Karpas-422 (cell line): ENCODE data around the gene GPR137. TPM values are rescaled to one million over a fixed set of nuclear protein-coding genes. Genes with fewer than 3 reads are reported as not detected.
"Not testable (repeated sequence)": the region's sequence is repeated elsewhere in the genome, so short reads cannot be mapped to it uniquely, and the experiment has no call there.

Experiments
- DNase-seq: peaks from one replicate; pipeline ENCODE4 v3.0.0-alpha.2; 2015
- H2AFZ ChIP-seq: fragments of 200-600 bp; sonication (generic); 2 replicates; pipeline ENCODE4 v1.6.1; 2014; ENCODE audit warnings: antibody characterized with exemption, low read length, mixed read lengths
- H3K27ac ChIP-seq: fragments of 200-600 bp; sonication (generic); 2 replicates; pipeline ENCODE4 v1.5.1; 2014; ENCODE audit warnings: mild to moderate bottlenecking, low read length, moderate library complexity
- H3K27me3 ChIP-seq: fragments of 200-600 bp; sonication (generic); 2 replicates; pipeline ENCODE4 v1.6.1; 2014; ENCODE audit warnings: low read length, mixed read lengths
- H3K36me3 ChIP-seq: fragments of 200-600 bp; sonication (generic); 2 replicates; pipeline ENCODE4 v1.6.1; 2014; ENCODE audit warnings: low read length, mixed read lengths; ENCODE audit not compliant: insufficient read depth
- H3K4me1 ChIP-seq: fragments of 200-600 bp; sonication (generic); 2 replicates; pipeline ENCODE4 v1.6.1; 2014; ENCODE audit warnings: mild to moderate bottlenecking, low read length, mixed read lengths
- H3K4me2 ChIP-seq: fragments of 200-600 bp; sonication (generic); 2 replicates; pipeline ENCODE4 v1.6.1; 2014; ENCODE audit warnings: low read length, low read depth, mild to moderate bottlenecking; ENCODE audit not compliant: poor library complexity, severe bottlenecking
- H3K4me3 ChIP-seq: fragments of 200-600 bp; sonication (generic); 2 replicates; pipeline ENCODE4 v1.5.1; 2014; ENCODE audit warnings: mild to moderate bottlenecking, antibody characterized with exemption, low read length, mixed read lengths
- H3K79me2 ChIP-seq: fragments of 200-600 bp; sonication (generic); 2 replicates; pipeline ENCODE4 v1.6.1; 2014; ENCODE audit warnings: mild to moderate bottlenecking, low read length, mixed read lengths
- H3K9ac ChIP-seq: fragments of 200-600 bp; sonication (generic); 2 replicates; pipeline ENCODE4 v1.6.0; 2014; ENCODE audit warnings: low read length
- H3K9me2 ChIP-seq: fragments of 200-600 bp; sonication (generic), shearing (Covaris generic); replicated peaks from 2 replicates; pipeline ENCODE4 v1.6.0; 2014; ENCODE audit warnings: mild to moderate bottlenecking, low read length, moderate library complexity; ENCODE audit not compliant: insufficient read depth
- H3K9me3 ChIP-seq: fragments of 300-700, 200-600 bp; sonication (generic); 2 replicates; pipeline ENCODE4 v1.6.1; 2014; ENCODE audit warnings: low read length, mixed read lengths
- H4K20me1 ChIP-seq: fragments of 200-600 bp; sonication (generic); 2 replicates; pipeline ENCODE4 v1.6.1; 2014; ENCODE audit warnings: mild to moderate bottlenecking, antibody characterized with exemption, low read length, low read depth; ENCODE audit not compliant: insufficient read depth
- total RNA-seq: library from RNA; depleted of rRNA; stranded (reverse); fragments of >200 nt; shearing (Covaris generic); gene quantifications from 2 replicates; pipeline ENCODE4 v1.2.3, GENCODE V29; 2014; ENCODE audit warnings: low replicate concordance

The GPR137 gene
- total RNA-seq, 1 experiment from 2014 or later, result 10.8 TPM

- no peak overlapping the region for H3K4me3 ChIP-seq
- H3K79me2 ChIP-seq, result peaks cover 14% of the 10 kb centered on the region
- DNase-seq, result no peak
- no peaks in the 10 kb centered on the region for H3K27me3 ChIP-seq
- H3K9ac ChIP-seq, result no peak overlapping the region
- no peaks in the 10 kb centered on the region for H3K9me2 ChIP-seq
- H3K4me1 ChIP-seq, result peaks cover 21% of the 10 kb centered on the region
- H3K9me3 ChIP-seq, result no peaks in the 10 kb centered on the region
- H3K36me3 ChIP-seq, result peaks cover 7% of the 10 kb centered on the region; the same call in 1 of the 2 replicates
- H4K20me1 ChIP-seq, result 0 out of 2 replicates have a peak, but pooled peaks cover under 1% of the 10 kb centered on the region
- no peak overlapping the region for H2AFZ ChIP-seq
- H3K27ac ChIP-seq, result no peak overlapping the region
- no peak overlapping the region for H3K4me2 ChIP-seq
Measured at GRCh38 chr11:64320556-64320955, 34.9 kb downstream of the GPR137 start.

DNA sequence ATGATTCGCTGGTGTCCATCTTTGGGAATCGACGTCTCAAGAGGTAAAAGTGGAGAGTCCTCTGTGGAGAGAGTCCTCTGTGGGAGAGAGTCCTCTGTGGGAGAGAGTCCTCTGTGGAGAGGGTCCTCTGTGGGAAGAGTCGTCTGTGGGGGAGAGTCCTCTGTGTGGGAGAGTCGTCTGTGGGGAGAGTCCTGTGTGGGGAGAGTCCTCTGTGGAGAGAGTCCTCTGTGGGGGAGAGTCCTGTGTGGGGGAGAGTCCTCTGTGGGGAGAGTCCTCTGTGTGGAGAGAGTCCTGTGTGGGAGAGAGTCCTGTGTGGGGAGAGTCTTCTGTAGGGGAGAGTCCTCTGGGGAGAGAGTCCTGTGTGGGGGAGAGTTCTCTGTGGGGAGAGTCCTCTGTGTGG is 35.4 kb downstream of the GPR137 start:
- Histone ChIP-seq H3K79me2 (peaks cover 14% of the 10 kb centered on the region), H3K27ac (no peak overlapping the region), H3K4me1 (peaks cover 16% of the 10 kb centered on the region), H3K4me2 (no peak overlapping the region), H3K9ac (no peak overlapping the region), H3K9me2 (no peaks in the 10 kb centered on the region), H3K36me3 (peaks cover 6% of the 10 kb centered on the region; the same call in 1 of the 2 replicates), H3K4me3 (no peak overlapping the region), H3K27me3 (no peaks in the 10 kb centered on the region), H2AFZ (no peak overlapping the region), H3K9me3 (no peaks in the 10 kb centered on the region), H4K20me1 (no peaks in the 10 kb centered on the region)
- DNase-seq, result no peak

- Histone ChIP-seq H3K79me2 (peaks cover 14% of the 10 kb centered on the region), H3K4me2 (no peak overlapping the region), H3K27me3 (no peaks in the 10 kb centered on the region), H3K36me3 (peaks cover 6% of the 10 kb centered on the region; the same call in 1 of the 2 replicates), H3K9ac (no peak overlapping the region), H3K4me1 (peaks cover 12% of the 10 kb centered on the region), H3K9me3 (no peaks in the 10 kb centered on the region), H4K20me1 (no peaks in the 10 kb centered on the region), H3K9me2 (no peaks in the 10 kb centered on the region), H2AFZ (no peak overlapping the region), H3K4me3 (no peak overlapping the region), H3K27ac (no peak overlapping the region)
- no peak for DNase-seq
Measured at GRCh38 chr11:64321533-64321932, 35.9 kb downstream of the GPR137 start.

DNA sequence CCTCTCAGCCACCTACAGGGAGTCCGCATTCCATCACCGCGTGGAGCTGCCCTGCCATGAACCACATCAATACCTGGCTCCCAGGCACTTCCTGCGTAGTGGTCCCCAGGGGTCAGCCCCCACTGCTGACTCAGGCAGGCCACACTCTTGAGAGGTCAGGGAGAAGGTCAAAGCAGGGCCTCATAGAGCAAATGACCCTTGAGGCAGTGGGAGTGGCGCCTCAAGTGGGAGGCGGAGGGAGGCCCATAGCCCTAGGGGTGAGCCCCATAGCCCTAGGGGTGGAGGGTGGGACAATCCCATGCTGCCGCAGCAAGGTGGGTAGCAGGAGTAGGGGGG is 37.2 kb downstream of the GPR137 start:
- H3K79me2 ChIP-seq, result peaks cover 14% of the 10 kb centered on the region
- H3K36me3 ChIP-seq, result peaks cover 6% of the 10 kb centered on the region; the same call in 1 of the 2 replicates
- no peaks in the 10 kb centered on the region for H4K20me1 ChIP-seq
- DNase-seq, result no peak
- no peak overlapping the region for H3K4me3 ChIP-seq
- no peaks in the 10 kb centered on the region for H3K9me2 ChIP-seq
- no peak overlapping the region for H3K4me2 ChIP-seq
- no peaks in the 10 kb centered on the region for H3K27me3 ChIP-seq
- no peak overlapping the region for H2AFZ ChIP-seq
- H3K4me1 ChIP-seq, result peaks cover 10% of the 10 kb centered on the region
- no peak overlapping the region for H3K9ac ChIP-seq
- H3K27ac ChIP-seq, result no peak overlapping the region
- no peaks in the 10 kb centered on the region for H3K9me3 ChIP-seq

DNA sequence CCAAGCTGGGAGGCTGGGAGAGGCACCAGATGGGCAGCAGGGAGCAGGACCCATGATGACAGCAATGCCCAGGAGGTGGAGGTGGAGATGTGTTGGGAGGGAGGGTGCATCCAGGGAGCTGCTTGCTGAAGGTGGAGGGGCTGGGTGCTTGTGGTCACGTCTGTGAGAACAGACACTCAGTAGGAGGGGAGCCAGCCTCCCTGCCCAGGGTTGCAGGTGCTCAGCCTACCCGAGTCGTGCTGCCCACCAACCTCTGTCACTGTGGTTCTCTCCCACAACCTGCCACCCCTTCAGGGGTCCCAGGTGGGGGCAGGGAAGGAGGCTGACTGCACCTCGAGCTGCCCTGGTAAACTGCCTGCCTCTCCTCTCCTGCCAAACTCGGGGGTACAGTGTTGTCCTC is 37.7 kb downstream of the GPR137 start:
- Histone ChIP-seq H3K9me3 (no peaks in the 10 kb centered on the region), H3K27me3 (no peaks in the 10 kb centered on the region), H3K9ac (no peak overlapping the region), H3K79me2 (peaks cover 12% of the 10 kb centered on the region), H3K36me3 (peaks cover 6% of the 10 kb centered on the region; the same call in 1 of the 2 replicates), H3K9me2 (no peaks in the 10 kb centered on the region), H3K4me3 (no peak overlapping the region), H4K20me1 (no peaks in the 10 kb centered on the region), H2AFZ (no peak overlapping the region), H3K4me2 (no peak overlapping the region), H3K4me1 (peaks cover 10% of the 10 kb centered on the region), H3K27ac (no peak overlapping the region)
- DNase-seq, result no peak

- H3K4me2 ChIP-seq, H3K4me1 ChIP-seq, H2AFZ ChIP-seq, H3K27ac ChIP-seq, H3K9ac ChIP-seq, H3K27me3 ChIP-seq, H4K20me1 ChIP-seq, H3K9me3 ChIP-seq, H3K36me3 ChIP-seq, DNase-seq, H3K79me2 ChIP-seq, H3K4me3 ChIP-seq, H3K9me2 ChIP-seq: not testable (repeated sequence)
Measured at GRCh38 chr11:64323984-64324383, 38.3 kb downstream of the GPR137 start.

DNA sequence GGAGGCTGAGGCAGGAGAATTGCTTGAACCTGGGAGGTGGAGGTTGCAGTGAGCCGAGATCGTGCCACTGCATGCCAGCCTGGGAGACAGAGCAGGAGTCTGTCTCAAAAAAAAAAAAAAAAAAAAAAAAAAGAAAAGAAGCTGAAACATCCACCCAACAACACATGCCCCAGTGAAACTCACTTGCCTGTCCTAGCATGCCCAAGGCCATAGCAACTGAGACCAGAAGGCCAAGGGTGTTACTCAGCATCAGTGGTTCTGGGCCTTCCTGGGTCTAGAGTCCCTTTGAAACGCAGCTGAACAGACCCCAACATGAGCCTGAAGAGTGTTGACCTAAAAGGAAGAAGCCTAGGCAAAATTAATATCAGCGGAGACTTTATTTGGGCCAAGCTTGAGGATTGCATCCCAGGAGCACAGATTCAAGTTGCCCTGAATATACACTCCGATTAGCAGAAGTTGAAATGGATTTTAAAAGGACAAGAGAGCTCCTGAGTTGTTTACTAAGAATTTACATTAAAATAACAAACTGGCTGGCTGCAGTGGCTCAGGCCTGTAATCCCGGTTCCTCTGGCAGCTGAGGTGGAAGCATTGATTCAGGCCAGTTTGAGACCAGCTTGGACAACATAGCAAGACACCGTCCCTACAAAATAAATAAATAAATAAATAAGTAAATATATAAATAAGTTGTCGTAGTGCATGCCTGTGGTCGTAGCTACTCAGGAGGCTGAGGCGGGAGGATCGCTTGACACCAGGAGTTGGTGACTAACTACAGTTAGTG is 39.2 kb downstream of the GPR137 start:
- Histone ChIP-seq H4K20me1 (no peaks in the 10 kb centered on the region), H3K27me3 (no peaks in the 10 kb centered on the region), H3K27ac (no peak overlapping the region), H3K4me2 (no peak overlapping the region), H2AFZ (no peak overlapping the region), H3K9me3 (no peaks in the 10 kb centered on the region), H3K9me2 (no peaks in the 10 kb centered on the region), H3K4me1 (no peaks in the 10 kb centered on the region), H3K4me3 (no peak overlapping the region), H3K9ac (no peak overlapping the region), H3K36me3 (peaks cover 6% of the 10 kb centered on the region; the same call in 1 of the 2 replicates), H3K79me2 (no peaks in the 10 kb centered on the region)
- no peak for DNase-seq

- Histone ChIP-seq H3K9ac (no peak overlapping the region), H3K9me3 (no peaks in the 10 kb centered on the region), H3K4me1 (peaks cover 11% of the 10 kb centered on the region), H3K27ac (no peak overlapping the region), H3K79me2 (no peaks in the 10 kb centered on the region), H3K9me2 (no peaks in the 10 kb centered on the region), H4K20me1 (peaks cover 3% of the 10 kb centered on the region; the same call in 1 of the 2 replicates), H3K4me2 (no peak overlapping the region), H2AFZ (no peak overlapping the region), H3K4me3 (no peak overlapping the region), H3K27me3 (no peaks in the 10 kb centered on the region), H3K36me3 (no peaks in the 10 kb centered on the region)
- DNase-seq, result no peak
Measured at GRCh38 chr11:64327375-64327774, 41.7 kb downstream of the GPR137 start.
